ENCODE measurements around the gene ENAM. TPM values are rescaled to one million over a fixed set of nuclear protein-coding genes. Genes with fewer than 3 reads are reported as not detected.
"Not testable (repeated sequence)": the region's sequence is repeated elsewhere in the genome, so short reads cannot be mapped to it uniquely, and the experiment has no call there.

The ENAM gene
- total RNA-seq, 3 donors from 2014 or later: not detected

DNA sequence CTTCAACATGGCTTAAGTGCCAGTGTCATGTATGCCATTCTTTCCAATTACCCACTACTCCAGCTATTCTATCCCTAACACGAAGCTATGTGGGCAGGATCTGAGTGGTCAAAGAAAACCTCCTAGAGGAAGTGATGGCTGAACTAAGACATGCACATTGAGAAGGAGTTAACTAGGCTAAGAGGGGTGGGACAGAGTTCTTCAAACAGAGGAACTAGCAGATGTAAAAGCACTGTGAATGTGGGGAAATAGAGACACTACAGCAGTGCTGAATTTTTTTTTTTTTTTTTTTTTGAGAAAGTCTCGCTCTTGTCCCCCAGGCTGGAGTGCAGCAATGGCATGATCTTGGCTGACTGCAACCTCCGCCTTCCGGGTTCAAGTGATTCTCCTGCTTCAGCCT is 31.6 kb downstream of the ENAM start:
- H3K4me1 ChIP-seq (ENCODE audit: low read depth): no peaks in the 10 kb centered on the region
- intact Hi-C loops (cut with DNase I, micrococcal nuclease): no loop called here
- no peak overlapping the region for H3K4me3 ChIP-seq
- TF ChIP-seq, protein P1, sequence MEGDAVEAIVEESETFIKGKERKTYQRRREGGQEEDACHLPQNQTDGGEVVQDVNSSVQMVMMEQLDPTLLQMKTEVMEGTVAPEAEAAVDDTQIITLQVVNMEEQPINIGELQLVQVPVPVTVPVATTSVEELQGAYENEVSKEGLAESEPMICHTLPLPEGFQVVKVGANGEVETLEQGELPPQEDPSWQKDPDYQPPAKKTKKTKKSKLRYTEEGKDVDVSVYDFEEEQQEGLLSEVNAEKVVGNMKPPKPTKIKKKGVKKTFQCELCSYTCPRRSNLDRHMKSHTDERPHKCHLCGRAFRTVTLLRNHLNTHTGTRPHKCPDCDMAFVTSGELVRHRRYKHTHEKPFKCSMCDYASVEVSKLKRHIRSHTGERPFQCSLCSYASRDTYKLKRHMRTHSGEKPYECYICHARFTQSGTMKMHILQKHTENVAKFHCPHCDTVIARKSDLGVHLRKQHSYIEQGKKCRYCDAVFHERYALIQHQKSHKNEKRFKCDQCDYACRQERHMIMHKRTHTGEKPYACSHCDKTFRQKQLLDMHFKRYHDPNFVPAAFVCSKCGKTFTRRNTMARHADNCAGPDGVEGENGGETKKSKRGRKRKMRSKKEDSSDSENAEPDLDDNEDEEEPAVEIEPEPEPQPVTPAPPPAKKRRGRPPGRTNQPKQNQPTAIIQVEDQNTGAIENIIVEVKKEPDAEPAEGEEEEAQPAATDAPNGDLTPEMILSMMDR (IDR thresholded peaks at IDR 0.05): no peak
- no peaks in the 10 kb centered on the region for H3K36me3 ChIP-seq (ENCODE audit: low read depth)
- ATAC-seq (no peak), DNase-seq (no peak)
- H3K9me3 ChIP-seq: no peaks in the 10 kb centered on the region

DNA sequence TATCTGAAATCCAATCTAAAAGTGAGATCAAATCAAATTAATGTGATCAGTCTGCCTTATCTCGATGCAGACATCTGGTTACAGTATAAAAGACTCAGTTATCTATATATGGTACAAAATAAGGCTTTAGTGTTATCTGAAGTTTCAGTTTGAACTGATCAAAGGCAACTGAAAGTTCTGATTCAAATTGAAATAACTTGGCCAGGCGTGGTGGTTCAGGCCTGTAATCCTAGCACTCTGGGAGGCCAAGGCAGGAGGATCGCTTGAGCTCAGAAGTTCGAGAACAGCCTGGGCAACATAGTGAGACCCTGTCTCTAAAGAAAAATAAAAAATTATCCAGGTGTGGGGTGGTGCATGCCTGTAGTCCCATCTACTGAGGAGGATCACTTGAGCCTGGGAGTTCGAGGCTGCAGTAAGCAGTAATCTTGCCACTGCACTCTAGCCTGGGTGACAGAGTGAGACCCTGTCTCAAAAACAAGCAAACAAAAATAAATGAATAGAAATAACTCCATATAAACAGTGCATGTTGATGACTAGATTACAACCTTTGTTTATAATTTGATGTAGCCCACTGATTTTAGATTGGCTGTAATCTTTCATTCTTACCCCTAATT is 32.9 kb downstream of the ENAM start:
- ATAC-seq, H3K9me3 ChIP-seq: not testable (repeated sequence)

GRCh38 chr4:70666369-70666768 is 37.8 kb downstream of the ENAM start, which contains the start of gene JCHAIN:
Gene JCHAIN, minus strand, starts transcription at chr4:70666508. Its CDS starts 18 bp downstream, at chr4:70666490.
- ATAC-seq (no peak), DNase-seq (no peak)
- TF ChIP-seq, protein P1 (IDR thresholded peaks at IDR 0.05): no peak
- Histone ChIP-seq H3K9me3 (no peaks in the 10 kb centered on the region), H3K4me1 (ENCODE audit: low read depth) (no peaks in the 10 kb centered on the region), H3K36me3 (ENCODE audit: low read depth) (no peaks in the 10 kb centered on the region), H3K4me3 (no peak within 1 kb of the TSS)
- intact Hi-C loops (cut with DNase I, micrococcal nuclease): no loop called here

More for the DNA sequence above, 32.9 kb downstream of the ENAM start:
- DNase-seq; H3K4me3 ChIP-seq; intact Hi-C loops (cut with DNase I, micrococcal nuclease); H3K4me1 ChIP-seq (ENCODE audit: low read depth); H3K36me3 ChIP-seq (ENCODE audit: low read depth): not testable (repeated sequence)

DNA sequence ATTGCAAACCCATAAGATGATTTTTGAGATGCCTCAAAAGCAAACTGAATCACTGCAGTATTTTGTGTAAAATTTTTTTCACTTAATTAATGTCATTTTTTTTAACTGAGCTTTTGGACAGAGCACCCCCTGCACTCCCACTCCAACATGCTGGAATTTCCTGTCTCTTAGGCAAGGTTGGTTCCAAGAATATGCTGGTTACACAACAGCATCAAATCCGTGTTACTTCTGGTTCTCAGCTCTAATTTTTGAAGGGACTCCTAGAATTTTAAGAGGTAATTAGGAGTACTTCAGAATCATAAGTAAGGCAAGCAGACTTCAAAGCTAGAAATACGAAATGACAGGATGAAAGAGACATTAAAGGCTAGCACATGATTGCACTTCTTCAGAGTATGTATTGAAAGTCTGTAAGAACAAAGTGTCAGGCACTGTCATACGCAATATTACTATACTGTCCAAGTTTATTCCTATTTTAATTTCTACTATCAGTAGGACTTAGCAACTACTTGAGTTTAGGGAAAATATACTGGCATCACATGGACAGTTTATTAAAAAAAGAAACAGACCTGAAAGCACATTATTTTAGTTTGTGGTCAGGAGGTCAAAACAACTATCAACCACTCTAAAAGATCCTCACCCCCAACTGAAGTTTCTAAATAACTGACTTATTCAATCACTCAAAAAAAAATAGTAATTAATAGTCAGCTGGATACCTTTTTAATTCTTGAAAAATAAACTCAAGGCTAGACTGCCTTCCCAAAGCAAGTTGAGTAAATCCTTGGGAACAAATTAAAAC is 39.4 kb downstream of the ENAM start:
- ATAC-seq (no peak), DNase-seq (no peak)
- Histone ChIP-seq H3K4me1 (ENCODE audit: low read depth) (no peaks in the 10 kb centered on the region), H3K4me3 (no peak overlapping the region), H3K36me3 (ENCODE audit: low read depth) (no peaks in the 10 kb centered on the region), H3K9me3 (no peaks in the 10 kb centered on the region)
- TF ChIP-seq, protein P1 (IDR thresholded peaks at IDR 0.05): no peak
- intact Hi-C loops (cut with DNase I, micrococcal nuclease): no loop called here

DNA sequence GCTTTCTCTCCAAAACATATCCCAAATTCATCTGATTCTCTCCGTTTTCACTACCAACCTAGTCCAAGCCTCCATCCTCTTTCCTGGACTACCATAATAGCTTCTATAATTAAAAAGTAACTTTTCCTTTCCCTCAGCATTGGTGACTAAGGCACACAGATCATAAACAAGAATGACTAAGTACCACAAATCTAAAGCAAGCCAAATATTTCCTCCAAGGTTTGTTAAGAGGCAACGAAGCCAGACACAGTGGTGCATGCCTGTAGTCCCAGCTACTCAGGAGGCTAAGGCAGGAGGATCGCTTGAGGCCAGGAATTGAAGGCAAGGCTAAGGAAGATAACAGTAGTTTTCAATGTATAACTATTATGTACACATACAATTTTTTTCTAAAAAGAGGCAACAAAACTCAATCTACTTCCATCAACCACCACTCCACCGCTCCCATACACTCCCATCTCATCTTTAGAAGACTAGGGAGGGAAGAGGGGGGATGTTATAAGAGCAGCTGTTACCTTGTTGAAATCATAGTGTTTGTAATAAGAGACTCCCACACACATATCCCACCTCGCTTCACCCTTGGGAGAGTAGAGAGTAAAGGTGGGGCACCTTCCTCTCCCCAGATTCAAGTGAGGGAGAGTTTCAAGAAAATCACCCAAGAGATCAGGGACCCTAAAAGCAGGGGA is 41.9 kb downstream of the ENAM start:
- TF ChIP-seq, protein P1 (IDR thresholded peaks at IDR 0.05): no peak
- no peaks in the 10 kb centered on the region for H3K36me3 ChIP-seq (ENCODE audit: low read depth)
- H3K9me3 ChIP-seq: no peaks in the 10 kb centered on the region
- ATAC-seq (no peak), DNase-seq (no peak)
- H3K4me1 ChIP-seq (ENCODE audit: low read depth): no peaks in the 10 kb centered on the region
- intact Hi-C loops (cut with DNase I, micrococcal nuclease): no loop called here
- H3K4me3 ChIP-seq: no peak overlapping the region

DNA sequence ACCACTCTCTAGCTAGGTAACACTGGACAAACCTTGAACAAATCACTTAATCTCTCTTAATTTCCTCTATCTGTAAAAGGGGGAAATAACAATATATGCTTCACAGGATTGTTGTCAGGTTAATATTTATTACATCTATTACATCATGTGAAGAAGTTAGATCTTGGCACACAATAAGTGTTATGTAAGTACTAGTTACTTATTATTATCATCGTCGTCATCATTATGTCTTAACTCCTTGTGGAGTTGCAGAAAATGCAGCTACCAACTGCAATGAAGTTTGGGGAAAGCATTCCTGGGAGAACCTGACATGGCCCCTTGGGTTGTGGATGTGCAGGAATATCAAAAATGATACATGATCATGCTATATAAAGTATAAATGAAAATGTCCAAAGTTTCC is 42.5 kb downstream of the ENAM start:
- DNase-seq (no peak), ATAC-seq (no peak)
- Histone ChIP-seq H3K36me3 (ENCODE audit: low read depth) (no peaks in the 10 kb centered on the region), H3K4me3 (no peak overlapping the region), H3K4me1 (ENCODE audit: low read depth) (no peaks in the 10 kb centered on the region), H3K9me3 (no peaks in the 10 kb centered on the region)
- TF ChIP-seq, protein P1 (IDR thresholded peaks at IDR 0.05): no peak
- intact Hi-C loops (cut with DNase I, micrococcal nuclease): no loop called here
